NCI-H2196 treated with DMSO at 0.1 percent for 48 hours (cell line): Measurements from ENCODE around the gene TRERF1.
"Not testable (repeated sequence)": the region's sequence is repeated elsewhere in the genome, so short reads cannot be mapped to it uniquely, and the experiment has no call there.

Experiments used
- DNase-seq: peaks from one replicate; lab custom pipeline; 2025; ENCODE audit not compliant: unreplicated experiment; lab: John Stamatoyannopoulos, UW

TRERF1 gene

DNA sequence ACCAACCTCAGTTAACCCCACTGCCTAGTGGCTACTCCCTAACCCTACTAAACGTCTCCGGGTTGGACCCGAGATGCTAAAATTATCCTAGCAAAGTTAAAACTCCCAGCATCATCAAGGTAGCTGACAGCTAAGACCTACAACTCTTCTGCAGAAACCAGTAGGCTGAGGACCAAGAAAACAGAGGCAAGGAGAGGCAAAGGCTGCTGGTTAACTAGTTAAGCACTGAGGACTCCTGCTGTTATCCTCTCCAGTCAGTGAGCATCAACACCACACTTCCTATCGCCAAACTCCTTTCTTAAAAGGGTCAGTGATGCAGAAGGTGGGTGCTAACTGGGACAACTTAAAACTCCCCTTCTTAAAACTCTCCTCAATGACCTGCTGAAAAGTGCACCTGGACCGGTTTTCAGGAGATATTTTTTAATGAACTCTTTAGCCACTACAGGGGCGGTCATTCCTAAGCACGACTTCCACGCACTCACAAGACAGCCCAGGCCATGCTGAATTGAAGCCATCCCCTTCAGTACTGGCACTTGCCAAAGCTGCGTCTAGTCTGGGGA, 1.7 kb downstream of the TRERF1 start:
- no peak for DNase-seq

DNA sequence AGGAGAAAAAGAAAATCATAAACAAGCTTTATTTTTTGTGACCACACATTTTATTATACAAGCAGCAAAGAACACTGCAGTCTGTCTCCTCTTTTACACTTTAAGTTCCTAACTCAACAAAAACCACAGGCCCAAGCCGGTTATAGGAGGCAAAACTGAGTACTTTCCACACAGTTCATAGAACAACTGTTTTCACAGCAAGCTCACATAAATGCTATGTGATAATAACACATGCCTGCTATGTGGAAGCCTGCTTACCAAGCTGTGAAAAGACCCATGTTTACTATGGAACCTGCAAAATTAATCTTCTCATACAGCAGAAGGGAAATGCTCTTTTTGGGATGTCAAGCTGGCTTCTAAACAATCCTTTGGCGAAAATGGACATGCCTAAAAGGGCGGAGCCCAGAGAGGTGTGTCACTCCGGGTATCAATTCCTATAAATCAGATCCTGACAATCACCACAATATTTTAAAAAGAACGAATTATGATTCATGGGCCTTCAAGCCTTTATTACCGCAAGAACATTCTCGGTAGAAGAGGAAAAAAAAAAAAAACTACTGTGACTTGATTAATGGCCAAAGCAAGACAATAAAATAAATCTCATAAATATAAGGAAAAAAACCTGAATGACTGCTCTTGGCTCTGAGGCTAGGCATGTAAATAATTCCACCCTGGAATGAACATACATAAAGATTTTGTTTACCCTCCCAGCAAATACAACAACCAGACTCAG, 2.6 kb downstream of the TRERF1 start:
- DNase-seq, result no peak

GRCh38 chr6:42448391-42448790, 3.3 kb downstream of the TRERF1 start:
- no peak for DNase-seq

DNA sequence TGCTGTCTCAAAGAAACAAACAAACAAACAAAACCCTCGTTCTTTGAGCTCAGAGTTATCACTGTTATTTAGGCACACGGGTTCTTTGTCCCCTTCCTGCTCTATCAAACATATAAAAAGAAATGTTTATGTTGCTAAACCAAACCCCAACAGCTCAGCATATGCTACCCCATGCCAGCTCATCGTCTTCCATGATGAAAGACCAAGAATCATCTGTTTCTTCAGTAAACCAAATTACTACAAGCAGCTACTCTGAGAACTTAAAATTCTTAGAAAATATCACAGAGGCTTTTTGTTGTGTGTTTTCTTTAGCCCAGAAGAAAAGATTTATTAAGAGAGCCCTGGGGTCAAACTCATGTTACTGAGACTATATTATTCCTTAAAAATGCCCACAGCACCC, 4.7 kb downstream of the TRERF1 start:
- no peak for DNase-seq

GRCh38 chr6:42446370-42446769, 5.4 kb downstream of the TRERF1 start:
- no peak for DNase-seq

DNA sequence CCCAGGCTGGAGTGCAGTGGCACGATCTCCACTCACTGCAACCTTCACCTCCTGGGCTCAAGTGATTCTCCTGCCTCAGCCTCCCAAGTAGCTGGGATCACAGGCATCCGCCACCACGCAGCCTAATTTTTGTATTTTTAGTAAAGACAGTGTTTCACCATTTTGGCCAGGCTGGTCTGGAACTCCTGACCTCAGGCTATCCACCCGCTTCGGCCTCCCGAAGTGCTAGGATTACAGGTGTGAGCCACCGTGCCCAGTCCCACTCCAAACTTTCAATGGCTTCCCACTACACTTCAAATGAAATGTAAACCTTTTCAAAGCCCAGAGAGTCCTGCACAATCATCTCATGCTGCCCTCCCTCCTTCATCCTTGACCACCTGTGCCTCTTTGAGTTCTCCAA, 5.8 kb downstream of the TRERF1 start:
- not testable (repeated sequence) for DNase-seq

DNA sequence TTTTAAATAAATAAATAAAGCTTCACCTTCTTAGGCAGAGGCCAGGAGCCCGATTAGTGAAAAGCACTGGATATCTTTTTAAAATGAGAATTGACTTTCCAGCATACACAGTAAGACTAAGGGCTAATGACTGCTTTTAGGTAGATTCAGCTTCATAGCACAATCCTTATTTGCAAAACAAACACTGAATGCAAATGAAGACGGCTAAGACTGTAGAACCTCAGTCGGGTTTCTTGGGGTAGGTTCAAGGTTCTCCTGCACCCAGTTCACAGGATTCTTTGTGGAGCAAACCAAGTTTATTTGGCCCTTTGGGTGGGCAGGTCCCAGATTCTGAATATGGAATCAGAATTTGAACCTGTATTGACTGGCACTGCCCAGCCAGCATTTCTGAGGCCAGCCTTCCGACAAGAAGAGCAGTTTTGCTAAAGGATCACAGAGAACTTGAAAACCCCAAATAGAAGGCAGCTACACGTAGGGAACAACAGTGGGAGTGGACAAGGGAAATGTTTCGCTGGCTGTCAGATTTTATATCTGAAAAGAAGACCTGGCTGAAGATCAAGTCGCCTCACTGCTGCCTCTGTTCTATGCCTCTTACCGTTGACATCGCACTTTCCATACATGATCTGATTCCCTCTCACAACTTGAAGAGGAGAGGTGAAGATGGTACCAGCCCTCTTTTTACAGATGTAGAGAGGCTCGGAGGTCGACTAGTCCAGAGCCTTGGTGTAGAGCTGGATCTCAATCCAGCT, 8.2 kb downstream of the TRERF1 start:
- DNase-seq, result no peak

- no peak for DNase-seq
Measured at GRCh38 chr6:42441697-42442081, 10.0 kb downstream of the TRERF1 start.

DNA sequence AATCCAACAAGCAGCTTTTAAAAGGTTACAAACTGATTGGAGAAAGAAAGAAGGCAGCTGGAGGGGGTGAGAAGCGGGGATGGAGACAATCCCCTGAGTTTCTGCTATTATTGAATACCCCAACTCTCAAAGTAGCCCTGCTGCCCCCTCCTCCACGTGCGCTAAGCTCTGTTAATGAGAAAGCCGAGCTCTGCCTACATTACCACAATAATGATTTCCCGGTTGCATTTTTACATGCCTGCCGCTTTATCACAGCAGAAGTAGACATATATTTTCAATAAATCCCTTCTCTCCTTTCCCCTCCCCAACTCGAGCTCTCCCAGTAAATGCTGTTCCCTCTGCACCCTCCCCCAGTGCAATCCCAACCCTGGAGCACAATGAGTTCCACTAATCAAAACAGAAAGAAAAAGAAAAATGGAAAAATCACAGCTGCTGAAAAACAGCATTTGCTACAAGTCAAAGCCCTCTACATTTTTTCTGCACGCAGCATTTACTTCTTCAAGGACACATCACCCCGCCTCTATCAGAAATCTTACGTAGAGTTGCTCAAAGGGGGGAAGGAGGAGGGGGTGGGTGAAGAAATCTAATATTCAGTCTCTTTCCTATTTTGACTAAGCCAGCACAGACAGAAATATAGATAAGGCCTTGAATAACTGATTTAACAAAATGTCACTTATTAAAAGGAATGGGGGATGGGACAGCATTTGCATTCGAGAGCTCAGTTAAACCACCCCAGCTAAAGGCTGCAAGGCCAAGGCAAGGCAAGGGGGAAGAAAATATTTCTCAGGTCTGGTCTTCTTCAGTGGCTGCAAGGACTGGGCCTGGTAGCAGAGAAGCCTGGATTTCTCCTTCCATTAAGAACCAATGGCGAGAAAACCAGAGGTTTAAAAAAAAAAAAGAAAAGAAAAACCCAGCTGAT, 10.7 kb downstream of the TRERF1 start:
- DNase-seq, result no peak

GRCh38 chr6:42440027-42440426, 11.7 kb downstream of the TRERF1 start:
- no peak for DNase-seq

GRCh38 chr6:42436825-42437224, 14.9 kb downstream of the TRERF1 start:
- DNase-seq, result no peak

- no peak for DNase-seq
Measured at GRCh38 chr6:42434237-42434636, 17.5 kb downstream of the TRERF1 start.

DNA sequence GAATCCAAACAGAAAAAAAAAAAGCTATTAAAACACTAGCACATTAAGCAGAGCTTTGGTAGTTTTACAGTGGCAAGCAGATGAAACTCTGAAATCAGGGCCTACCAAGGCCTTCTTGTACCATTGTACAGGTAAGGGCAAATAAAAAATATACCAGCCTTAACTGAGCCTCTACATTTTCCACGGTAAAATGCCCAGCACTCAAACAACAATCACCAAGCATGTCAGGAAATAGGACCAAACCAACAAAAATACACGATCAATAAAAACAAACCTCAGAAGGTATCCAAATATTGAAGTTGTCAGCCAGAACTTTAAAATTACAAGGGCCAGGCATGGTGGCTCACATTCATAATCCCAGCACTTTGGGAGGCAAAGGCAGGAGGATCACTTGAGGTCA, 18.3 kb downstream of the TRERF1 start:
- DNase-seq, result no peak

GRCh38 chr6:42431877-42432276, 19.8 kb downstream of the TRERF1 start:
- no peak for DNase-seq

DNA sequence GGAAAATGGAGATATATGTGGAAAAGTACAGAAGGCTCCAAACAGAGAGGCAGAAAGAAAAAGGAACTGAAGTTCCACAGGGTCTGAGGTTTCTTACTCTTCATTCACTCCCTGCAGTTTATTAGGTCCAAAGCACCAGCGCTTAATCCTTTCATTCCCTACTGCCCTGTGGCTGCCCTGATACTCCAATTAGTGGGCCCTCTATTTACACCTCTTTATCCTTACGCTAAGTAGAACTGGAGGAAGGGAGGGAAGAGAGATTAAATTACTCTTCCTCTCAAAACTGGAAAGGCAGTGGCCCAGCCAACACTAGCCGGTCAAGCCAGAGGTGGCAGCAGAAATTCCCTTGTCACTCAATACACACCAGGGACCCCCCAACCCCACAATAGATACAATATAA, 20.4 kb downstream of the TRERF1 start:
- no peak for DNase-seq

DNA sequence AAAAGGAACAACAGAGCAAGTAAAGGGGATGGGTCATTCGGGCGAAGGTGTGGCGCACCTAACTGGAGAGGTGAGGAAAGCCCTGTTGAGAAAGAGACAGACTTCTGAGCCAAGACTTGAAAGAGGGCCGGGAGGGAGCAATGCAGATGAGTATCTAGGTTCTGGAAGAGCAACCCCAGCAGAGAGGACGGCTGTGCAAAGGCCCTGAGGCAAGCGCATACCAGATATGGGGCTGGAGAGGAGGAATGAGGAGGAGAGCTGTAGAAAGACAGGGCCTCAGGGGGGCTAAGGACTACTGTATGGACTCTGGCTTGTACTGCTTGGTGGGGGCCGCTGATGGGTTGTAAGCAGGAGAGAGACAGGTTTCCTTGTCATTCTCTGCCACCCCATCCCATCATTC, 21.9 kb downstream of the TRERF1 start:
- no peak for DNase-seq

DNA sequence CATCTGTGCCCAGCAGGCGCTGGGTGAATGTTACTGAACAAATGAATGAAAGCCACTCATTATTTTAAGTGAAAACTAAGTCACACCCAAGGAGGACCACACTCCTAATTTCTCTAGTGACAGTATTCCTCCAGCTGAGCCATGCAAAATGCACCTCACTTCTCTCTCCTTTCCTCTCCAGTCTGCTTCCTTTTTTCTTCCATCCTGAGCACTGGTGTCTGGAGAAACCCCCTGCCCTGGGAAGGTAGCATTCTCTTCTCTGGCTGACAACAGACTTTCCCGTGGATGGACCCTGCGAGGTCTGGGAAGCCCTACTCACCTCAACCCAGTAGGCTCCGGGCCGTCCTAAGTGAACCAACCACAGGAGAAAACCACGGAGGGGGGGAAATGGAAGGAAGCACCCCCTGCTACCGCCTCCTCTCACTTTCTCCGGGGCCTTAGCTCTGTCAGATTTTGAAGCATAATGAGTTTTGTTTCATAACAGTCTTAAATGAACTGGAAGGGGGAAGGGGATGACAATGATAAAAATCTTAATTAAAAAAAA, 22.6 kb downstream of the TRERF1 start:
- no peak for DNase-seq

DNA sequence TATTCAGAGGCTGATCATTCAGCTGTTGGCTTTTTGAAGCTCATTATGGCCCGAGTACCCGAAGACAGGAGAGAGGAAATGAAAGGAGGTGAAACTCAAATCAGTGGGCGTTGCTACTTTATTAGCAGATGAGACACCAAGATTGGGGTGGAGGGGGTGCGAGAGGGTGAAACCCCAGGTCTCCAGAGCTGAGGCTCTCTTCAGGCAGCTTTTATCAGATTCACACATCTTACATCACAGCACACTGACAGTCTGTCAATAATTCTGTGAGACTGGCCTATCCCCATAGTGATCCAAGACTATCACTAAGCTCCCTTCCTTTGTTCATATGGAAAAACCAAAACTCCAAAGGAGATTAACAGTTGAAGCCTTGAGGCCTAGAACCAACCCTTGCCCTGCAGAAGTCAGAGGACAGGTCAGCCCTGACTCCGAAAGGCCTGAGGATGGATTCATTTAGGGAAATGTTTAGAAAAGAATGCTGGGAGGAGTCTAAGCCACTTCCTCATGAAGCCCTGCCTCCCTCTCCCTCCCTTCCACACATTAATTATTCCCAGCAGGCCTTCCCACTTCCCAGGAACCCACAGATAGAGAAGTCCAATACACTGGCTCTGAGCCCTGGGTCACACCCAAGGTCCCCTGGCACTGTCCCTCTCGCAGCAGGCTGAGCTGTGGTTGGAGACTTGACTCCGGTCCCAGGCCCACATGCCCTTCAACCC, 23.2 kb downstream of the TRERF1 start:
- DNase-seq, result no peak

DNA sequence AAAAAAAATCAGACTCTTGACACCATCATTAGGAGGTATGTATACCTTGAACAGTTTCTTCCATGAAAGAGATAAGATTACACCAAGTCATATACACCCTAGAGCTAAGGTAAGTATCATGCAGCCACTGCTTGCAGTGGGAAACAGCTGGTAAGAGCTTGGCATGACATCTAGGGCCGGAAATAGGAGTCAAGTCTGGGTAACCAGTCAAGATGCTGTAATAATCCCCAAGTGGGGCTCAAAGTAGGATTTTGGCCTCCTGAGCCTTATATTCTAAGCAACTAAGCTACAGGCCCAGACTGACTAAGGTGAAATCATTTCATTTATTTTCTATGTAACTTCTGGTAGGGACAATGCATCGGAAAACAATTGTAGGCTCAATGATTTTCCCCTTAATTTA, 23.9 kb downstream of the TRERF1 start:
- DNase-seq, result no peak

GRCh38 chr6:42426191-42426590, 25.5 kb downstream of the TRERF1 start:
- no peak for DNase-seq
